Amniotic stem cell (primary cell): ENCODE data around the gene MYO1D.

Experiments used
- DNase-seq: peaks from one replicate; lab custom pipeline; 2025; lab: John Stamatoyannopoulos, UW

MYO1D gene

DNA sequence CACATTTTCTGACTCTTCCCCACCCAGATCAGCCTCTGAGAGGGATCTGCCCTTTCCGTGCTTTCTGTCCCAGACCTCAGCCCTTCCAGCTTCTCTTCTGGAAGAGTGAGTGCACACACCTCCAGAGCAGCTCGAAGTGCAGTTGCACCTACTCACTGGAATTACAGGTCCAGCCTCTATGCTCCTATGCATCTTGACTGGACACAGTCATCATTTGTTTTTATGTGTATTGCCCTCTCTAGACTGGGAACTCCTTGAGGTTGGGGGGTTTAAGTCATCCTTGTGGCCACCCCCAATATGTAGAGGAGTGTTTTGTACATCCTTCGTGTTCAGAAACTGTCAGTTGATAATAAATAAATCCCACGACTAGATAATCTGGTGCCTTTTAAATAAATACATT, 308.2 kb downstream of the MYO1D start:
- no peak for DNase-seq

GRCh38 chr17:32567511-32567910, 309.4 kb downstream of the MYO1D start:
- no peak for DNase-seq

DNA sequence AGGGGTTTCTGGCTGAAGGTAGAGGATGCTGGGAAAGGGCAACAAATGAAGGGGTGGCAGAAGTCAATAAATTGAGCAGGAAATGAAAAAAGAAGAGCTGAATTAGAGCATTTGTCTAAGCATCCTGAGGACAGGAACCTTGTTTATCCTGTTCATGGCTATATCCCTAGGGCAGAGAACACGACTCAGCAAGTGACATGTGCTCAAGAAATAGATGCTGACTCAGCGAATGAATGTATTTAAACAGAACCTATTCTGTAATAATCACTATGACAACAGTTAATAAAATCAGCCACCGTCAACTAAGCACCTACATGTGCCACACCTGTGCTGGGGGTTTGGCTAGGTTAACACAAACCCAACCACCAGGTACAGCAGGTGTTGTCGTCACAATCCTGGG, 309.8 kb downstream of the MYO1D start:
- DNase-seq = no peak

DNA sequence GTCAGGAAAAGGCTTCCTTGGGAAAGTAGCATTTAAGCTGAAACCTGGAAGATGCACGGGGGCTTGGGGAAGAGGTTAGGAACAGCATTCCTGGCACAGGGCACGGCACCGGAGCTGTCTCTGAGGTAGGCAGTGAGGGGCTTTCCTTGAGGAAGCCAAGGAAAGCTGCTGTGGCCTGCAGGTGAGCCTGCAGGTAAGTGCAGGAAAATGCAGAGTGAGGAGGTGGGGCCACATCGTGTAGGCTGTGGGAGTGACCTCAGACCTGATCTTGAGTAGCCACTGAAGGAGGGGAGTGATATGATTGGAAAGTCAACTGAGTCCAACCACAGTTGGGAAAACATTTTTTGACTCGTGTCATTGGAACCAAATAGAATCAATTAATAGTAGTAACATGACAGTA, 310.6 kb downstream of the MYO1D start:
- DNase-seq = no peak

DNA sequence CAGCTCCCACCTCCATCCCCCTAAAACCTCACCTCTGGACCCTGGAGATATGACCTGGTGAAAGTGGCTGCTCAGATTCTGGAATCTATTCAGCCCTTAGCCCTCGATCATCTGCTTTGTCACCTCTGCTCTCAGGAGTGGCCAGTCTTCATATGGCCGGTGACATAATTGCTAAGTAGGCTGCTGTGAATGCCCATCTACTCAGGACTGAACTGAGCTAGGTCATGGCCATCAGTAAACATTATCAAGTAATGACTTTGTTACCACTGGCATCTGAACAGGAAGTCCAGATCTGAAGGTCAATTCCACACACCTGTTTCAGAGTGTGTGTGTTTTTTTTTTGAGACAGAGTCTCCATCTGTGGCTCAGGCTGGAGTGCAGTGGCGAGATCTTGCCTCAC, 311.5 kb downstream of the MYO1D start:
- no peak for DNase-seq

- DNase-seq = no peak
Measured at GRCh38 chr17:32564325-32564724, 312.6 kb downstream of the MYO1D start.

DNA sequence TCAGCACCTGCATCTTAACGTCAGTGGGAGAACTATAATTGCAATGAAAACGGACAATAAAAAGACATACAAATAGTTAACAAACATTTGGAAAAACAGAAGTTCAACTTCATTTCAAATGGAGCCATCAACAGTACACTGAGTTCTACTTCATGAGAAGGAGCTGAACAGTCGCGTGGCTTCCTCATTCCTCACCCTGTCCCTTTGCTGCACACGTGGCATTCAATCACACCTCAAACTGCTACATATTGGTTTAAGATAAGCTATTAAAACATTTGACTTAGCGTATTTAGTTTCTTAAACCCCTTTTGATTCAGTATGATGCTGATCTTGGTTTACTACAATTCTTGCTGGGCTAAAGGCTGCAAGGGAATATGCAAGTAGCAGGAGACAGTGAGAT, 313.3 kb downstream of the MYO1D start:
- no peak for DNase-seq

- DNase-seq = no peak
Measured at GRCh38 chr17:32558997-32559650, 317.8 kb downstream of the MYO1D start.

DNA sequence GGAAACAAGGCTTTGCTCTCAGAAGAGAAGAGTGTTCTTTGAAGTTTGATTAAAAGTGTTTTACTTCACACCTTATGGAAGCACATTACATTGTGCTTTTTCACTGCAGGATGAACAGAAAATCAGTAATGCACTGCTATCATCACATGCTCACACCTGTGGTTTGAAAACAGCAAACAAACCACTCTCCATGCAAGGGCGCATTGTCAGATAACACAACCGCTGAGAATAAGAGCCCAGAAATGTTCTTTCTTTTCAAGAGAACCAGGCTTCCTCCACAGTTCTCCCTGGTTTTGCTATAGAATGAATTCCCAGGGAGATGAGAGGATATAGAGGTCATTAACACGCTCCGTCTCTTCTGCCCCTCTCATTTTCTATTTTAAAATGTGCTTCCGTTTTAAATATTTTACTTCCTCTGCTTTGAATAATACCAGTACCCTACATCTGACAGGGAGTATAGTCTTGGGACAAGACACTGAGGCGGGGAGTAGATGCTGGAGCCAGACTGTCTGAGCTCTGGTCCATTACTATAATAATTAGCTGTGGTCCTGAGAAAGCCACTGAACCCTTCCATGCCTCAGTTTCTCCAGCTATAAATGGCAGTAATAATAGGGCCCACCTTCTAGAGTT, 318.5 kb downstream of the MYO1D start:
- no peak for DNase-seq

DNA sequence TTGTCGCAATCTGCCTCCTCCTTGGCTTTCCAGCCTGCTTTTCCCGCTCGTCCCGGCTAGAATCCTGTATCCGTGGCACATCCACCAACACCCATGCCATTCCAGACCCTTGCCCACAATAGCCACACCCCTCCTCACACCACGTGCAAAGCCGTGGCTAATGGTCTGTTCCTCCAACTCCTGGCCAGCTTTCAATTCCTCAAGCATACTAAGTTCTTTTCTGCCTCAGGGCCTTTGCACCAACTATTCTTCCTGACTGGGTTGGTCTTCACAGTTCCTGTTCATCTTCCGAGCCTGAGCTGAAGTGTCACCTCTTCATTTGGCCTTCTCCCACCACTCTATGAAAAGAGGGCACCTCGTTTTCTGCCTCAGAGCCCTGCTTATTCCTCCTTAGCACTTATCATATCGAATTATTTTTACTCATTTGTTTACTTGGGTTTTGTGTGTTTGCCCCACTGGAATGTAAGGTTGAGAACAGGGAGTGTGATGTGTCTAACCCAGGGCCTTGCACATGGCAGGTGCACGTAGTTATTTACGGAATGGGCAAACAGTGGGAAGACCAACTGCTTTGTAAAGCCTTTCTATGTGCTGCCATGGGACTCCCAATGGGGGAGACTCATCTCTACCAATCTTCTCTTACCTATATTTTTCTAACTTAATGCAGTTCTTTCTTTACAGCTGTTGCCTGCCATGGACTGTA, 321.2 kb downstream of the MYO1D start:
- DNase-seq = no peak

- no peak for DNase-seq
Measured at GRCh38 chr17:32553168-32553567, 323.8 kb downstream of the MYO1D start.

DNA sequence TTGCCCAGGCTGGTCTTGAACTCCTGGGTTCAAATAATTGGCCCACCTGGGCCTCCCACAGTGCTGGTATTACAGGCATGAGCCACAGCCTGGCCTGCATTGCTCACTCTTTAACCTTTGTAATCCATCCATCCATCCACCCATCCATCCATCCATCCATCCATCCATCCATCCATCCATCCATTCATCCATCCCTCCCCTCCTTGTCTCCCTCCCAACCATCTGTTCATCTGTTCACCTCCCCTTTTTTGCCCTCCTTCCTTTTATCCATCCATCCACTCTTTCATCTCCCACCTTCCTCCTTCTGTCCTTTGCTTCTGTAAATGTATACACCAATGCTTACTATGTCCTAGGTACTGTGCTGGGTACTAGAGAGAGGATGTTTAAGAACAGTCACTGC, 324.6 kb downstream of the MYO1D start:
- no peak for DNase-seq

- no peak for DNase-seq
Measured at GRCh38 chr17:32551186-32551955, 325.6 kb downstream of the MYO1D start.

GRCh38 chr17:32549559-32549958, 327.4 kb downstream of the MYO1D start:
- DNase-seq = no peak

- no peak for DNase-seq
Measured at GRCh38 chr17:32546031-32546444, 330.9 kb downstream of the MYO1D start.

DNA sequence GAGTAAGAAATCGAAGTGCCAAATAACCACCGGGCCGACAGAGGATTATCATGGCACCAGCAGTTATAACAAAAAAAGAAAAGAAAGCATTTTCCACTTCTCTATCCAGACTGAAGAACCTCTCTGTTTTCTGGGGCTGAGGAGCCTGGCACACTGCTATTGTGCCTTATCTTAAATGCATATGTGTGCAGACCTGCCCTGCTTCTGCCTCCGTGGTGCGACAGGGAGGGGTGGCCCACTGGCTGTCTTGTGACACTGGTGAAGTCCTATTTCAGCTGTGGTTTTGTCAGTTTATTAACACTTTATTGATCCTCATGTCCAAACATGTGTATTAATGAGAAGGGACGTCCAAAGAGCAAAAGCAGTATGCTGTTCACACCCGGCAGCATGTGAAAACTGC, 334.7 kb downstream of the MYO1D start:
- DNase-seq = no peak

- no peak for DNase-seq
Measured at GRCh38 chr17:32541640-32542039, 335.3 kb downstream of the MYO1D start.

DNA sequence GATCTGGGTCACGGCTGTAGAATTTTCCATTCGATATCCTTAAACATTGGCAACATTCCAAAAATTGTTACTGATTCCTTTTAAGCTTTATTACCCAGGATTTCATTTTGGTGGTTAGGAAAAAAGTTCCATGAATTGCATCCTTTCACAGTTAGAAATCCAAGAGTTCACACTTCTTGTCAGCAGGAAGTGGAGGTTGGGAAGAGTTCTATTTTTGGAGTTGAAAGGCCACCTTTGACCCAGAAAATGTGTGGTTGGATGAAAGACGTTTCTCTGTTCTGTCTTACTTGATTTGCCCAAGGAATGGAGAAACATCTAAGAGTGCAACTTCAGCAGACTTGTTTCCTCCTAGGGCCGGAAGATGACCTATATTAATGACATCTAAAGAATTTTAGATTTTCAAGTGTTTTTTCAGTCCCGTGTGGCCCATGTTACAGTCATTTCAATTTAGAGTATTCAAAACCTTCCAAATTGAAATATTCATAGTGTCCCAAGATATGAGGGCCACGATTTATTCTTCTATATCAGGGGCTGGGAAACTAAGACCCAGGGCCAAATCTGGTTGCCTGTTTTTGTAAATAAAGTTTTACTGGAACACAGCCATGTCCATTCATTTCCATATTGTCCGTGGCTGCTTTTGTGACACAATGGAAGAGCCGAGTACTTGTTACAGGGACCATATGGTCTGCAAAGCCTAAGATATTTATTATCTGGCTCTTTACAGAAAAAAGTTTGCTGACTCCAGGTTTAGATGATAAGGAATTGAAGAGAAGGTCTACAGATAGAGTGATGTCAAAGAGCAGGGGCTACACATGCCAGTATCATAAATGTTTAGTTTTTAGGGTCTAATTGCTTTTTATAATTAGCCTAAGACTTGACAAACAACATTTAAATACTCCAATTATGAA, 339.9 kb downstream of the MYO1D start:
- DNase-seq = no peak

- DNase-seq = no peak
Measured at GRCh38 chr17:32533296-32533695, 343.6 kb downstream of the MYO1D start.

GRCh38 chr17:32529604-32530003, 347.3 kb downstream of the MYO1D start:
- no peak for DNase-seq

GRCh38 chr17:32528825-32529224, 348.1 kb downstream of the MYO1D start:
- DNase-seq = no peak

DNA sequence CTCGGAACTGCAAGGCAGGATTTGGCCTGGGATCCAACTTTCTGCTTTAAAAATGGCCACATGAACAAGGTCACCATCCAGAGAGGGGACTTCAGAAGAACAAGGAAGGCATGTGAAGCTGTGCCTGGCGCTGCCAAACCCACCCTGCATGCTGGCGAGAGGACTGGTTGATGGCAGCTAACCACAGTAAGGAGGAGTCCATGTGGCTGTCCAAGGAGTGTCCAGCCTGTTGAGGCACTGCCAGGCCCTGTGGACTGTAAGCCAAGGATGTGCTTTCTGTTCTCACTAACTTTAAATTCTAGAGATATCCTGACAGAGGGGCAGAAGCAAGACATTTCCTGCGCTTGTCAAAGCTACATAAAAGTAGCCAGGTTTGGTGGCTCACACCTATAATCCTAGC, 349.8 kb downstream of the MYO1D start:
- no peak for DNase-seq
